ENCODE measurements around the gene HADHB. TPM values are rescaled to one million over a fixed set of nuclear protein-coding genes. Genes with fewer than 3 reads are reported as not detected.
"Not testable (repeated sequence)": the region's sequence is repeated elsewhere in the genome, so short reads cannot be mapped to it uniquely, and the experiment has no call there.

The HADHB gene
- total RNA-seq, 1 donor from 2014 or later: 77.0 TPM

DNA sequence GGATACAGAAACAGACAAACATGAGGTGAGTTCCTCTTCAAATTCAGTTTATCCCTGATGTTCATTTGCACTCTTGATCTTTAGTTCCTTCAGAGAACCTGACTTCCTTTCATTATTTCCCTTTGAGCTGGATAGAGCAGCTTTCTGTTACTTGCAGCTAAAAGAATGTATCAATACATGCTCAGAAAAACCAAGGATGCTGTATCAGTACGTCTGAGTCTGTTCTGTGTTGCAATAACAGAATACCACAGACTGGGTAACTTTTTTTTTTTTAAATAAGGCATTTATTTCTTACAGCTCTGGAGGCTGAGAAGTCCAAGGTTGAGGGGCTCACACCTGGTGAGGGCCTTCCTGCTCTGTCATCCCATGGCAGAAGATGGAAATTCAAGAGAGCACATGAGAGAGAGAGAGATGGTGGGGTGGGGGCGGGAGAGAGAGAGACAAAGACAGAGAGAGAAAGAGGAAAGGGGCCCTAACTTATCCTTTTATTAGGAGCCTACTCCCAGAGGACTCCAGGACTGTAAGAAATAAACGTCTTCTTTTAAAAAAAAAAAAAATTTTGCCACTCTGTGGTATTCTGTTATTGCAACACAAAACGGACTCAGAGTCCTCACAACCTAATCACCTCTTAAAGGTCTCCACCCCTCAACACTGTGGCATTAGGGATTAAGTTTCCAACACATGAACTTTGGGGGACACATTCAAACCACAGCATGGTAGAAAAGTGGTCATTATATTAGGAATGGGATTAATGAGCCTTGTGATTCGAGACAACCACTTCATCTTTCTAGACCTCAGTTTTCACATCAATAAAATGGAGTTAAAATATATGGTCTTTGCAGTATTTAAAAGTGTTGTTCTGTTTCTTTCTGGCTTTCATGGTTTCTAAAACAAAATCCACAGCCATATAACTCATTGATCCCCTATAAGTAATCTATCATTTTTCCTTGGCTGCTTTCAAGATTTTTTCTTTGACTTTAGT is 82.8 kb downstream of the HADHB start:
- no peak for DNase-seq (ENCODE audit: low spot score)

DNA sequence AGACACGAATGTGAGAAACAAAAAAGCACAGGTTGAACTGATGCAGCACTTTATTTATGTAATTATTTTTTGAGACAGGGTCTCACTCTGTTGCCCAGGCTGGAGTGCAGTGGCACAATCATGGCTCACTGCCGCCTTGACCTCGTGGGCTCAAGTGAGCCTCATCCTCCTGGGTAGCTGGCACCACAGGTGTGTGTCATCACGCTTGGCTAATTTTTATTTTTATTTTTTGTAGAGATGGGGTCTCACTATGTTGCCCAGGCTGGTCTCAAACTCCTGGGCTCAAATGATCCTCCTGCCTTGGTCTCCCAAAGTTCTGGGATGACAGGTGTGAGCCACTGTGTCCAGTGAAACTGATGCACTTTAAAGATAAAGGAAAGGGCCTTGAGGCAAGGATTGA is 84.3 kb downstream of the HADHB start:
- not testable (repeated sequence) for DNase-seq (ENCODE audit: low spot score)

DNA sequence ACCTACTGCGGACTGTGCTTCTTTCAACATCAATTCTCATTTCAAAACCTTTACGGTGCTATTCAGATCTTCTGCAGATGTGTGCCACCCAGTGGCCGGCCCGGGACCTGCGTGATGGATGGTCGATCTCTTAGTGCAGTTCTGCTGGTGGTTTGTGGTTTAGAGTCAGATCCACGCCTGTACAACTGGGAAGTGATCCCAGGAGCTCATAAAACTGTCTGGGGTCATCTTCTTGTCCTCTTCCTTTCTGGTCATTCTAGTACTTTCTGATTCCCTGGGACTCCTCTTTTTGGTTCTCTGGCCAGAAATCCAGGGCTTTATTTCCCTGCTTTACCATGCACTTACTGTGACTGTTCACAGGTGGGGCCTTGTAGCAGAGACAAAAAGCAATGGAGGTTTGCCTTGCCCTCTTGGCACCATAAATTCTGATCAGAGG is 85.4 kb downstream of the HADHB start:
- DNase-seq (ENCODE audit: low spot score): peak; percentile 89

DNA sequence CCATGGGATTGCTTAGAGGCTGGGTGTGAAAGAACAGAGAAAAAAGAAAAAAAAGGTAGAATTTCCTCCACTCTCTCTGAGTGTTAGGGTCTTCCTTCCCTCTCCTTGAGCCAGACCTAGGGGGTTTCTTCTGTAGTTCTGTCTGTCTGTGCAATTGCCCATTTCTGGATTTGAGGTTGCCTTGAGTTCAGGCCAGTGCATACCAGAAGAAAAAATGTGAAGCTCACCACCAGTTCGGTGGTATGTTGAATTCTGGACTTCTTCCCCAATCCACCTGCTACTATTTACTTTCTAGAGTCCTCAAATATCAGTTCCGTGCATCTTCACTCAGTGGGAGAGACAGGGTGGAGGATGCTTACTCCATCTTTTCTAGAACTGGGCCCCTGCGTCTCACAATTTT is 85.9 kb downstream of the HADHB start:
- DNase-seq (ENCODE audit: low spot score): no peak

DNA sequence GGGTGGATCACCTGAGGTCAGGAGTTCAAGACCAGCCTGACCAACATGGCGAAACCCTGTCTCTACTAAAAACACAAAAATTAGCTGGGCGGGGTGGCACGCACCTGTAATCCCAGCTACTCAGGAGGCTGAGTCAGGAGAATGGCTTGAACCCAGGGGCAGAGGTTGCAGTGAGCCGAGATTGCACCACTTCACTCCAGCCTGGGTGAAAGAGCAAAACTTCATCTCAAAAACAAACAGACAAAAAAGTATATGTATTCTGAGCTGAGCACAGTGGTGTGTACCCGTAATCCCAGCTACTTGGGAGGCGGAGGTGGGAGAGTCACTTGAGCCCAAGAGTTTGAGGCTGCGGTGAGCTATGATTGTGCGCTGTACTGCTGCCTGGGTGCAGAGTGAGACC is 86.6 kb downstream of the HADHB start:
- not testable (repeated sequence) for DNase-seq (ENCODE audit: low spot score)

DNA sequence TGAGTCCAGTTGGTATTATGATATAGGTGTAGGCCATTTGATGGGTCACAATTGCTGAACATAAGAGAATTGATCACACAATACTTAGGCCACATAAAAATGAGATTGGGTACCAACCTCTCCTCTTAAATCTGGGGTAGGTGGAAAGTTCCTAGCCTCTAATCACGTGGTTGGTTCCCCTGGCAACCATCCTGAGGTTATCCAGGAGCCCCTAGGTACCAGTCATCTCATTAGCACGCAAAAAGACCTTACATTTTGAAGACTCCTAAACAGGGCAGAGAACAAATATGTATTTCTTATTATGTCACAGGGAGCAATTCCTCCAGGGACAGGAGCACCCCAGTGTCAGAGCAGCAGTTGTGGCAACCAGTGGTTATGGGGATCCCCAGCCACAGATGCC is 88.6 kb downstream of the HADHB start:
- no peak for DNase-seq (ENCODE audit: low spot score)

DNA sequence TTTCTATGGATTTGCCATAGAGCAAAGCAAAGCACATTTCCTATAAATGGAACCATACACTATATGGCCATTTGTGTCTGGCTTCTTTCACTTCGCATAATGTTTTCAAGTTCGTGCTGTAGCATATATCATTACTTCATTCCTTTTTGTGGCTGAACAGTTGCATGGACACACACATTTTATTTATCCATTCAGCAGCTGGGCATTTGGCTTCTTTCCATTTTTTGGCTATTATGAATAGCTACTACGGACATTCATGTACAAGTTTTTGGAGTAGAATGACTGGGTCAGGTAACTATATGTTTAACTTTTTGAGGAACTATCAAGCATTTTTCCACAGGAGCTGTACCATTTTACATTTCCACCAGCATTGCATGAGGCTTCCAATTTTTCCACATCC is 90.5 kb downstream of the HADHB start:
- DNase-seq (ENCODE audit: low spot score): no peak

DNA sequence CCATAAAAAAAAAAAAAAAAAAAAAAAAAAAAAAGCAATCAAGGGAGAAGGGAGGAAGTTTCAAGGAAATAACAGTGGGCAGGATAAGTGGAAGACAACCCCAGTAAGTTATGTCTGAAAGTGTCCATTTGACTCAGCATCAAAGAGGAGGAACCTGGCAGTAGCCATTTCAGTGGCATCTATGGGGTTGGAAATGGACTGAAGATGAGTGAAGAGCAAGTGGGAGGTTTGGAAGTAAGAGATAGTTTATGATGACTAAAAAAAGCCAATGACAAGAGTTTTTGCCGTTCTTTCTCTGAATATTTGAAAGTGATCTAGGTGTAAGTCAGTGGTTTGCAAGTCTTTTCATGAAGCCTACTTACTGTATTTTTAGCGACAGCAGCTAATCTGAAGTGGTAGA is 92.0 kb downstream of the HADHB start:
- DNase-seq (ENCODE audit: low spot score): no peak

DNA sequence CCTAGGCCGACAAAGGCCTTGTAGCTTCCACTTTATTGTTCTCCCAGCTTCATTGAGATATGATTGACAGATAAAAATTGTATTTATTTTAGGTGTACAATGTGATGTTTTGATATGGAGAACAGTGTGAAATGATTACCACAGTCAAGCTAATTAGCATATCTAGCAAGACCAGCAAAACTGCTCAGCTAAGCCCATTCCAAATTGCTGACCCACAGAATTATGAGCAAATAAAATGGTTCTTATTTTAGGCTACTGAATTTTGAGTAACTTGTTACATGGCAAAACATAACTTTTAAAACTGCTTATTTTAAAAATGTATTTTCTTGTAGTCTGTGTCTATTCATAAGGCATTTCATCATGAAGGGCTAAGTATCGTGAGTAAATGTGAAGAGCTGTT is 92.6 kb downstream of the HADHB start:
- DNase-seq (ENCODE audit: low spot score): no peak

Other genes with a start within 250 kb of the HADHB start
- 64.8 TPM for gene RAB10, start 210.9 kb upstream of the HADHB start, total RNA-seq (ENCODE audit: insufficient read depth, low replicate concordance)
- gene GAREM2, start 71.9 kb upstream of the HADHB start, total RNA-seq (ENCODE audit: insufficient read depth, low replicate concordance): 1.7 TPM
- 102 TPM for gene HADHA, start 307 bp upstream of the HADHB start, total RNA-seq (ENCODE audit: insufficient read depth, low replicate concordance)
- 21.2 TPM for gene SELENOI, start 101.2 kb downstream of the HADHB start, total RNA-seq (ENCODE audit: insufficient read depth, low replicate concordance)
- gene ADGRF3, start 101.8 kb downstream of the HADHB start, total RNA-seq (ENCODE audit: insufficient read depth, low replicate concordance): 0.48 TPM
- not detected for gene DRC1, start 157.0 kb downstream of the HADHB start, total RNA-seq (ENCODE audit: insufficient read depth, low replicate concordance)
- gene OTOF, start 233.2 kb downstream of the HADHB start, total RNA-seq (ENCODE audit: insufficient read depth, low replicate concordance): not detected